Stomach (tissue), 4 donors: ENCODE measurements around the gene CLBA1.

Experiments used
- POLR2AphosphoS5 ChIP-seq, 3 donors: sonication (generic); formaldehyde crosslinking; IDR thresholded peaks; one replicate each; pipeline ENCODE4 v1.6.1; 2016; ENCODE audit warnings: antibody characterized with exemption in 3 of 3
- TF ChIP-seq, protein P1 (sequence below), 7 experiments: fragments of 450-650 bp in 4 of 7; fragments of 200-600 bp in 3 of 7; sonication (generic) in 3 of 7; IDR thresholded peaks; one replicate each; pipeline ENCODE4 v1.5.1; 2016 to 2019; ENCODE audit warnings: antibody characterized with exemption in 7 of 7, control low read depth in 2 of 7, mild to moderate bottlenecking in 1 of 7

DNA sequence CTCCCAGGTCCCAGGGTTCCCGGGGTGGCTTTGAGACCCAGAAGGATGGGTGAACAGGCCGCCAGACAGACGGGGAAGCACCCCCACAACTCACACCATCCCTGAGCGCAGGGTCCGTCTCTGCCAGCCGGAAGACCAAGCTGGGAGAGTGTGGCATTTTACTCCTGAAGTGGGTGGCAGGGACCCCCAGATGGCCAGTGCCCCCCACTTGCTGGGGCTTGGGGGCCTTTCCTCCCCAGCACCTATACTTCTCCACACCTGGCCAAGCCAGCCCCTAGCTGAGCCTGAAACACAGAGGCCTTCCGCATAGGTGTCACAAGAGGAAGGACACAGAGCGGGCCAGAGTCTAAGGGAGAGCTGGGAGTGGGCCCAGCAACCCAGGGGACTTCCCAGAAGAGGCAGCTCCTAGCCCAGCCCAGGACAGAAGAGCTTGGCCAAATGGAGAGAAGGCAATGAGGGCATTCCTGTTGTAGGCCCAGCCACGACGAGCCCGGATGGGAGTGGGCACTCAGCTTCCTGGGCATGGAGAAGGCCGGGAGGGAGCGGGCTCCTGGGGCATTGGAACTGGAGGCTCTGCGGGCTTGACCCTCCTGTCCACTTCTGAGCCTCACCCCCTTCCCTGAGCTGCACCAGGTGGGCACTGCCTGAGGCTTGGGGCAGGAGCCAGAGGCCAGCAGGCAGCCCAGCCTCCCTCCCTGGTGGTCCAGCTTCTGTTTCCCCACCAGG, 10.8 kb upstream of the CLBA1 start:
- no peak for TF ChIP-seq POLR2AphosphoS5 (IDR thresholded peaks at IDR 0.05)
- TF ChIP-seq, protein P1, sequence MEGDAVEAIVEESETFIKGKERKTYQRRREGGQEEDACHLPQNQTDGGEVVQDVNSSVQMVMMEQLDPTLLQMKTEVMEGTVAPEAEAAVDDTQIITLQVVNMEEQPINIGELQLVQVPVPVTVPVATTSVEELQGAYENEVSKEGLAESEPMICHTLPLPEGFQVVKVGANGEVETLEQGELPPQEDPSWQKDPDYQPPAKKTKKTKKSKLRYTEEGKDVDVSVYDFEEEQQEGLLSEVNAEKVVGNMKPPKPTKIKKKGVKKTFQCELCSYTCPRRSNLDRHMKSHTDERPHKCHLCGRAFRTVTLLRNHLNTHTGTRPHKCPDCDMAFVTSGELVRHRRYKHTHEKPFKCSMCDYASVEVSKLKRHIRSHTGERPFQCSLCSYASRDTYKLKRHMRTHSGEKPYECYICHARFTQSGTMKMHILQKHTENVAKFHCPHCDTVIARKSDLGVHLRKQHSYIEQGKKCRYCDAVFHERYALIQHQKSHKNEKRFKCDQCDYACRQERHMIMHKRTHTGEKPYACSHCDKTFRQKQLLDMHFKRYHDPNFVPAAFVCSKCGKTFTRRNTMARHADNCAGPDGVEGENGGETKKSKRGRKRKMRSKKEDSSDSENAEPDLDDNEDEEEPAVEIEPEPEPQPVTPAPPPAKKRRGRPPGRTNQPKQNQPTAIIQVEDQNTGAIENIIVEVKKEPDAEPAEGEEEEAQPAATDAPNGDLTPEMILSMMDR (IDR thresholded peaks at IDR 0.05): no peak
